ENCODE results near the gene CYGB.

GRCh38 chr17:76568811-76569221, 31.3 kb upstream of the CYGB start:
- TF ChIP-seq CTCF (IDR thresholded peaks at IDR 0.05), result no peak
- no peak for TF ChIP-seq NRF1 (IDR thresholded peaks at IDR 0.05; ENCODE audit: low read depth, low read length)
- TF ChIP-seq POLR2AphosphoS5 (IDR thresholded peaks at IDR 0.05; ENCODE audit: low read depth, low read length), result no peak
- no peak for TF ChIP-seq GABPA (IDR thresholded peaks at IDR 0.05; ENCODE audit: low read depth)
- no peak for TF ChIP-seq SMC3 (IDR thresholded peaks at IDR 0.05; ENCODE audit: low read depth, low read length)
- TF ChIP-seq EP300 (IDR thresholded peaks at IDR 0.05; ENCODE audit: borderline replicate concordance in 1 of 2, low read depth in 1 of 2, low read length in 1 of 2), result no peak
- TF ChIP-seq PBX3 (IDR thresholded peaks at IDR 0.05), result no peak
- TF ChIP-seq RAD21 (IDR thresholded peaks at IDR 0.05; ENCODE audit: low read length), result no peak
- TF ChIP-seq TAF1 (IDR thresholded peaks at IDR 0.05; ENCODE audit: borderline replicate concordance, low read depth, low read length), result no peak
- TF ChIP-seq ELF1 (IDR thresholded peaks at IDR 0.05), result no peak
- no peak for TF ChIP-seq TCF12 (IDR thresholded peaks at IDR 0.05)

Measured in SK-N-SH (cell line).